GM21423 (cell line): ENCODE measurements around the gene NOMO2.
A peak's percentile ranks its signal among the peaks of the same experiment; 100 is the strongest.
"Not testable (repeated sequence)": the region's sequence is repeated elsewhere in the genome, so short reads cannot be mapped to it uniquely, and the experiment has no call there.

ENCODE experiments used
- ATAC-seq: cut with Tn5 transposase; IDR thresholded peaks from one replicate; pipeline ENCODE4 v1.9.1; 2021; ENCODE audit warnings: mild to moderate bottlenecking, moderate library complexity; ENCODE audit not compliant: unreplicated experiment

Gene NOMO2

DNA sequence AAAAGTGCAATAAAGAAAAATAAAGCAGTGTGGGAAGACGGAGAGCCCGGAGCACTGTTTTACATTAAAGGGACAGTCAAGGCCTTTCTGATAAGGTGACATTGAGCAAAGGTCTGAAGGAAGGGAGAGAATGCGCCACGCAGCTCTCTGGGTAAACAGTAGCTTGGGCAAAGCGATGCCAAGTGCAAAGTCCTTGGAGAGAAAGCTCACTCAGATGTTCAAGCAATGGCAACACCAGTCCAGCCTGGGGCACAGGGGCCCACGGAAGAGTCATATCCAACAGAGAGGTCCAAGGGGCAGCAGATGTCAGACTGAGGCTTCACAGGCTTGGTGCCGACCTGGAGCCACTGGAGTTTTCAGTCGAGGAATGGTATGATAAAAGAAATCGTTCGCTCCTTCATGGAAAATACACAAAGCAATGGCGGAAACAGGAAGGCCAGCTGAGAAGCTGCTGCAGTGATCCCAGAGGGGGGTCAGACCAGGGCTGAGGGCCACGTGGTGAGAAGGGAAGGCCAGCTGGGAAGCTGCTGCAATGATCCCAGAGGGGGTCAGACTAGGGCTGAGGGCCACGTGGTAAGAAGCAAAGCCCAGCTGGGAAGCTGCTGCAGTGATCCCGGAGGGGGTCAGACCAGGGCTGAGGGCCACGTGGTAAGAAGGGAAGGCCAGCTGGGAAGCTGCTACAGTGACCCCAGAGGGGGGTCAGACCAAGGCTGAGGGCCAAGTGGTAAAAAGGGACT, 40.3 kb downstream of the NOMO2 start:
- ATAC-seq, result not testable (repeated sequence)

- not testable (repeated sequence) for ATAC-seq
Measured at GRCh38 chr16:18518536-18519283, 43.2 kb downstream of the NOMO2 start.

- not testable (repeated sequence) for ATAC-seq
Measured at GRCh38 chr16:18498430-18498829, 63.5 kb downstream of the NOMO2 start.

- not testable (repeated sequence) for ATAC-seq
Measured at GRCh38 chr16:18497032-18497431, 64.9 kb downstream of the NOMO2 start.

GRCh38 chr16:18492118-18492897, 69.6 kb downstream of the NOMO2 start:
- not testable (repeated sequence) for ATAC-seq

GRCh38 chr16:18436025-18436424, 125.9 kb downstream of the NOMO2 start:
- not testable (repeated sequence) for ATAC-seq

GRCh38 chr16:18415827-18416226, 146.1 kb downstream of the NOMO2 start:
- ATAC-seq, result not testable (repeated sequence)

DNA sequence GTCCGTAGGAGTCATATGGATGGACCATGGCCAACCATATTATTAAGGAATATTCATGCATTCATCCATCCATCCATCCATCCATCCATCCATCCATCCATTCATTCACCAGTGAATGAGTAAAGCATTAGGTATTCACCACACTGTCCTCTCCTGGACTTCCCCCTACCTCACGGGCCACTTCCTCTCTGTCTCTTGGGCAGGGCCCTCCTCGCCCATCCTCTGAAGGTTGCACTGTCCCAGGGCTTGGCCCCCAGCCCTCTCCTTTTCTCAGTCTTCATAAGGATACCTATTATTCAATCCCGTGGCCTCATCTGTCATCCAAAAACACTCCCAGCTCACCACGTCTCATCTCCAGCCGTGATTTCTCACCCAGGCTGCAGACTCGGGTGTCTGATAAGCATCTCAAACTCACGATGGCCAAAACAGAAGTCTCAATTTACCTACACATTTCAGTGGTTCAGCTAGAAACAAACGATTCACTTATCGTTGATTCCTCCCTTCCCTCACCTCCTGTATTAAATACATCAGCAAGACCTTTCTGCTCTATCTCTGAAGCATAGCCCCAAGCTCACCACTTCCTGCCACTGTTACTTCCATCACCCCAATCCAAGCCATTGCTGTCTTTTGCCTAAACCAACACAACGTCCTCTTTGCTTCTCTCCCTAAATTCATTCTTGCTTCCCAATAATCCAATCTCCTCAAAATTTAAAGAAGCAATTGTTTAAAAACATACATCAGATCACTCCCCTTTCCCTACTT, 152.2 kb downstream of the NOMO2 start:
- not testable (repeated sequence) for ATAC-seq

GRCh38 chr16:18401851-18402657, 159.8 kb downstream of the NOMO2 start:
- ATAC-seq, result peak; percentile 79

GRCh38 chr16:18401159-18401558, 160.7 kb downstream of the NOMO2 start:
- not testable (repeated sequence) for ATAC-seq

DNA sequence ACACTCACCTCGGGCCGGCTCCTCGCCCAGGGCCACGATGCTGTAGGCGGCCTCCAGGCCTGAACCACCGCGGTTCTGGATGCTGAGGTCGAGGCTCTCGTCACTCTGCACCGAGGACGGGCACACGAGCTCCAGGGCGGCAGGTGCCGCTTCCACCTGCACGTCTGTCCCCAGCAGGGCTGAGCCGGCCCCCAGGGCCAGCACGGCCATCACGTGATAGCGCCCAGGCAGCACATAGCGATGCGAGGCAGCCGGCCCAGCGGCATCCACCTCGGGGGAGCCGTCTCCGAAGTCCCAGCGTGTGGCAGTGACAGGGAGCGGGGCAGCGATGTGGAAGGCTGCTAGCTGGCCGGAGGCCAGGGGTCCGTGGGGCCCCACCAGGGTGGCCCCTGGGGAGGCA, 167.5 kb downstream of the NOMO2 start:
- ATAC-seq, result not testable (repeated sequence)

DNA sequence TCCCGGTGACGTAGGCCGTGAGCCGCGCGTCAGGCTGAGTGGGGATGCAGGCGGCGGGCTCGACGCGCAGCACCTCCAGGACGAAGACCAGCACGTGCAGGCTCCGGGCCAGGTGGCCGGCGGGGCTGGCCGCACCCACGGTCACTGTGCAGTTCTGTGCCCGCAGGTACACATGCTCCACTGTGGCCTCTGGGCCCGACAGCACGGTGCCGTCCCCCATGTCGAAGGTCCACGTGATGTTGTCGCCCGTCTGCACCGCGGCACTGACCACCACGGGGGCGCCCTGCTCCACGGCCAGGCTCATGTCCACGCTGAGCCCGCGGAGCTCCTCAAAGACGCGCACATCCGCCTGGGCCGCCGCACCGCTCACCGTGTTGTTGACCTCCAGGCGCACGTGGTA, 174.1 kb downstream of the NOMO2 start:
- not testable (repeated sequence) for ATAC-seq

DNA sequence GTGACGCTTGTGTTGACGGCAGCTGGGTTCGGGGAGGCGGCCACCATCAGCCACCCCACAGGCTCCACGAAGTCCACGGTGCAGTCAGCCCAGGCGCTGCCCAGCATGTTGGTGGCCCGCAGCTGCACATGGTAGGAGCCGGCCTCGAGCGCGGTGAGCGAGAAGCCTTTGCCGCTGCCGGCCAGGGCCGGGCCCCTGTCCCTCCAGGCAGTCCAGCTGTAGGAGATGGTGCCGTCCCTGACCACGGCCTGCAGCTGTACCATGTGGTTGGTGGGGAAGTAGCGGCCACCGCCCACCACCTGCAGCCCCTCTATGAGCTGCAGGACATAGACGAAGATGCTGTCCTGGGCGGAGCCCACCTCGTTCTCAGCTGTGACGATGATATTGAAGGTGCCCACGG, 175.4 kb downstream of the NOMO2 start:
- ATAC-seq, result not testable (repeated sequence)

DNA sequence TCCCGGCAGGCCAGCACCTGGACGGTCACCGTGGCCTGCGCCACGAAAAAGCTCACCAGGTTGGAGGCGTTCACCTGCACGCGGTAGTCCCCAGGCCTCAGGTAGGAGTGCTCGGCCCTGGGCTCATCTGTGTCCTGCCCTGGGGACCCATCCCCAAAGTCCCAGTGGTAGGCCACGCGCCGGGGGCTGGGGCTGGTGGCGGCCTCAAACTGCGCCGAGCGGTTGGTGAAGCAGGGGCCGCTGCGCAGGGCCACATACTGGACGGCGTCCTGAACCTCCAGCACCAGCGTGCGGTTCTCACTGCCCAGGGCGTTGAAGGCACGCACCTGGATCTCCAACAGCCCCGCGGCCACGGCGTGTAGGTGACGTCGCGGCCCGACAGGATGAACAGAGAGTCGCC, 176.6 kb downstream of the NOMO2 start:
- not testable (repeated sequence) for ATAC-seq

DNA sequence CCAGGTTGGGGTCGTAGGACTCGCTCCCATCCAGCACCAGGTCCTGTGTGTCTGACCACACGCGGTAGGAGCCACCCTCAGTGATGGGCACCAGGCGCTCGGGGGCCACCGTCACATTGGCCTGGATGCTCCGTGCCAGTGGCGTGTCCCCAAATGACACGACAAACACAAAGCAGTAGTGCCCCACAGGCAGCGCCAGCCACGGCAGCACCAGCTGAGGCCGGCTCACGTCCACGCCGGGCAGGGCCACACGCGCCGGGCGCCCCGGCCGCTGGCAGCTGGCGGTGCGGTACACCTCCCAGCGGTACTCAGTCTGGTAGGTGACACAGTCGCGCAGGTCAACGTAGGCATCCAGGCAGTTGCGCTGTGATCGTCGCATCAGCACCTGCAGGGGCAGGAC, 177.0 kb downstream of the NOMO2 start:
- ATAC-seq, result not testable (repeated sequence)

DNA sequence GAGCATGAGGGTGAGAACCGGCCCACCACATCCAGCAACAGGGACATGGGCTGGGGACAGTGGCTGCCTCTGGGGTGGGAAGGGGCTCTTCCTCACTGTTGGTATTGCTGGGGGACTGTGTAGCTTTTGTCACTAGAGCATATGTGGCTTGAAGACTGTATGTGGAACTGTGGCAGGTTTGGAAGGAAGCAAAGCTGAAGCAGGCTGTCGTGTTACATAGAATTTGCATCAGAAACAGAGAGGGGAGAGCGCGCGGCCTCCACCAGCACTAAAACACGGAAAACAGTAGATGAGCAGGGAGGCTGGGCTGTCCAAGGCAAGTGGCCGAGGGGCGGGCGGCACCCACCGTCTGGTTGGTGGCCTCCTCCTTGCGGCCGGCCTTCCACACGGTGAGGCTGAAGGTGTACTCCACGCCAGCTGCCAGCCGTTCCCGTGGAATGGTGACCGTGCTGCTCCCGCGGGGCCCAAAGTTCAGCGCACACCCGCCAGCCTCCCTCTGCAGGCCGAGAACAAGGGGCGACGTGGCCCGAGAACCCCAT, 177.7 kb downstream of the NOMO2 start:
- not testable (repeated sequence) for ATAC-seq

DNA sequence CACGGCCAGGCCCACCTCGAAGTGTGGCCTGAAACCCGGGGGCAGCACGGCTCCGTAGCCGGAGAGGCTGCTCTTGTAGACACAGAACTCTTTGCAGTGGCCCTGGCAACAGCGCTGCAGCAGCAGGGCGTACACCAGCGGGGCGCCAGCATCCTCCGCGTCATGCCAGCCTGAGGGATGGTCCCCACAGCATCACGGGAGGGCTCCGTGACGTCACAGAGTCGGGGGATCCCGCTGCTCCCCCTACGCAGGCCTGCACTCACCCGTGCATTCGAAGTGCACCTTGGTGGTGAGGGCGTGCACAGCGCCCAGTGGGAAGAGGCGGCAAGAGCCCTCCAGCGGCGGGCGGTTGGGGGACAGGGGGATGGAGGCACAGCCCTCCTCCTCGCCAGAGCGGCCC, 179.2 kb downstream of the NOMO2 start:
- not testable (repeated sequence) for ATAC-seq
